Heart left ventricle (tissue), 16 donors: Measurements from ENCODE around the gene AFMID. TPM values are rescaled to one million over a fixed set of nuclear protein-coding genes. Genes with fewer than 3 reads are reported as not detected.
A peak's percentile ranks its signal among the peaks of the same experiment; 100 is the strongest.

ENCODE experiments used
- ATAC-seq, 4 donors: fragments of 200-7000 bp; cut with Tn5 transposase; one replicate each; pipeline ENCODE4 v1.9.1; 2020 to 2022; ENCODE audit warnings: moderate library complexity in 4 of 4, mild to moderate bottlenecking in 3 of 4, moderate number of reproducible peaks in 1 of 4
- DNase-seq, 5 donors: peaks; one replicate each; pipeline ENCODE4 v3.0.0-alpha.2; 2020
- H3K27ac ChIP-seq, 12 donors: fragments of 200-600 bp; sonication (generic) in 4 of 12; one replicate each; pipeline versions ENCODE4 v1.5.0 to v1.8.0; 2016 to 2022; ENCODE audit warnings: mild to moderate bottlenecking in 2 of 12
- H3K27me3 ChIP-seq, 9 donors: fragments of 200-600 bp; sonication (generic) in 2 of 9; one replicate each; pipeline versions ENCODE4 v1.5.1 to v1.8.0; 2016 to 2022; ENCODE audit warnings: mild to moderate bottlenecking in 3 of 9
- H3K36me3 ChIP-seq, 9 donors: fragments of 200-600 bp; sonication (generic) in 2 of 9; one replicate each; pipeline versions ENCODE4 v1.5.0 to v1.8.0; 2018 to 2022; ENCODE audit warnings: mild to moderate bottlenecking in 2 of 9
- H3K4me1 ChIP-seq, 12 donors: fragments of 200-600 bp; sonication (generic) in 4 of 12; one replicate each; pipeline versions ENCODE4 v1.5.0 to v1.8.0; 2016 to 2022; ENCODE audit warnings: mild to moderate bottlenecking in 3 of 12
- H3K4me3 ChIP-seq, 12 donors: fragments of 200-600 bp; sonication (generic) in 4 of 12; one replicate each; pipeline versions ENCODE4 v1.5.0 to v1.8.0; 2017 to 2022; ENCODE audit warnings: mild to moderate bottlenecking in 9 of 12, moderate library complexity in 4 of 12
- H3K9me3 ChIP-seq, 12 donors: fragments of 200-600 bp; sonication (generic) in 4 of 12; one replicate each; pipeline versions ENCODE4 v1.5.0 to v1.8.0; 2016 to 2022; ENCODE audit warnings: mild to moderate bottlenecking in 1 of 12
- POLR2A ChIP-seq, 2 donors: fragments of 450-650 bp; IDR thresholded peaks; one replicate each; pipeline ENCODE4 v1.6.1; 2017; ENCODE audit warnings: antibody characterized with exemption in 2 of 2, mild to moderate bottlenecking in 2 of 2, moderate library complexity in 2 of 2
- WGBS, 4 donors: extraction: QIAGEN DNeasy Blood & Tissue Kit in 2 of 4; methylation state at CpG; one replicate each; pipeline versions ENCODE4 v1.1.5 to v1.1.7; 2013 to 2018; 5-methylcytosine and 5-hydroxymethylcytosine counted together
- intact Hi-C, 10 donors: fragments of 100-400 bp; cut with DNase I; formaldehyde crosslinking; loops; one replicate each; pipeline versions ENCODE4 v1.11.1 to v1.14.2; 2022
- polyA plus RNA-seq, 2 donors: library from polyadenylated mRNA; stranded (reverse); fragments of 200-250 nt; gene quantifications; one replicate each; pipeline ENCODE4 v1.2.3, GENCODE V29; 2013
- total RNA-seq, 9 donors: library from RNA; depleted of rRNA in 2 of 9; stranded (reverse); fragments of >200 nt in 2 of 9; fragmentation: NEBNext Ultra II Directional in 3 of 9; extraction: Animal tissue kit (Norgen Biotek cat#: 25700) in 3 of 9; gene quantifications; one replicate each; pipeline versions ENCODE4 v1.1.0 to v1.2.4, GENCODE V29; 2016 to 2023
- TF ChIP-seq, protein P1 (sequence below), 12 donors: fragments of 200-600 bp; sonication (generic) in 4 of 12; IDR thresholded peaks; one replicate each; pipeline versions ENCODE4 v1.5.0 to v1.8.0; 2018 to 2022; ENCODE audit warnings: antibody characterized with exemption in 12 of 12, mild to moderate bottlenecking in 5 of 12
- donor health status: ischemic (EF 13 %, LVEDD 7.1; RV severe dilation, severe dysfunction).
- donor health status: healthy with polysubstance abuse.
- donor health status: DM: no; HTN: yes; CAD: no.
- donor health status: DM: no; HTN: no; CAD: no.
- donor health status: ischemic (EF 25% LVEDD 6.9; RV normal size, moderate dysfunction).
- donor health status: ischemic (EF 25% LVEDD 5.7; RV mildly dilated, moderate dysfunction).
- donor health status: healthy.
- donor health status: DM: yes; HTN: yes; CAD: no.
- donor health status: ischemic (EF 35%, LVEDD 5.7; RV mildly dilated, moderate dysfunction).
- donor health status: nonischemic (EF 11% LVEDD 7.7; RV severe dilation, severe dysfunction).
- donor health status: DM: yes; HTN: yes; CAD: no.
- donor health status: PGD.
- donor health status: ischemic (EF 29% LVEDD 5.4; RV normal size, mild dysfunction).
- donor health status: nonischemic (EF 23%, LVEDD 6.1; RV moderate dilation, normal function).

AFMID gene
- total and polyA plus RNA-seq, 11 donors: 12.8 to 86.6 (median 30.2) TPM

DNA sequence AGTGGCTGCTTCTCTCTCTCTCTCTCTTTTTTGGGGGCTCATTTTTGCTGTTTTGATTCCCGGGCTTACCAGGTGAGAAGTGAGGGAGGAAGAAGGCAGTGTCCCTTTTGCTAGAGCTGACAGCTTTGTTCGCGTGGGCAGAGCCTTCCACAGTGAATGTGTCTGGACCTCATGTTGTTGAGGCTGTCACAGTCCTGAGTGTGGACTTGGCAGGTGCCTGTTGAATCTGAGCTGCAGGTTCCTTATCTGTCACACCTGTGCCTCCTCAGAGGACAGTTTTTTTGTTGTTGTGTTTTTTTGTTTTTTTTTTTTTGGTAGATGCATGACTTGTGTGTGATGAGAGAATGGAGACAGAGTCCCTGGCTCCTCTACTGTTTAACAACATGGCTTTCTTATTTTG, 36.6 kb downstream of the AFMID start:
- Histone ChIP-seq H3K36me3 (peaks cover 0 to 5% (median 0%) of the 10 kb centered on the region in 9 donors), H3K9me3 (no peaks in the 10 kb centered on the region), H3K4me3 (no peak overlapping the region), H3K4me1 (peaks cover 0 to 11% (median 2%) of the 10 kb centered on the region in 12 donors), H3K27ac (peak overlapping the region in 6 of 12 donors; percentile 13 to 62 (median 56)), H3K27me3 (no peaks in the 10 kb centered on the region)
- DNase-seq: no peak
- intact Hi-C loops: no loop called here
- WGBS, 4 donors: 77 to 85% (median 81%) methylated on average over 3 of the region's 3 CpGs
- TF ChIP-seq, protein P1, sequence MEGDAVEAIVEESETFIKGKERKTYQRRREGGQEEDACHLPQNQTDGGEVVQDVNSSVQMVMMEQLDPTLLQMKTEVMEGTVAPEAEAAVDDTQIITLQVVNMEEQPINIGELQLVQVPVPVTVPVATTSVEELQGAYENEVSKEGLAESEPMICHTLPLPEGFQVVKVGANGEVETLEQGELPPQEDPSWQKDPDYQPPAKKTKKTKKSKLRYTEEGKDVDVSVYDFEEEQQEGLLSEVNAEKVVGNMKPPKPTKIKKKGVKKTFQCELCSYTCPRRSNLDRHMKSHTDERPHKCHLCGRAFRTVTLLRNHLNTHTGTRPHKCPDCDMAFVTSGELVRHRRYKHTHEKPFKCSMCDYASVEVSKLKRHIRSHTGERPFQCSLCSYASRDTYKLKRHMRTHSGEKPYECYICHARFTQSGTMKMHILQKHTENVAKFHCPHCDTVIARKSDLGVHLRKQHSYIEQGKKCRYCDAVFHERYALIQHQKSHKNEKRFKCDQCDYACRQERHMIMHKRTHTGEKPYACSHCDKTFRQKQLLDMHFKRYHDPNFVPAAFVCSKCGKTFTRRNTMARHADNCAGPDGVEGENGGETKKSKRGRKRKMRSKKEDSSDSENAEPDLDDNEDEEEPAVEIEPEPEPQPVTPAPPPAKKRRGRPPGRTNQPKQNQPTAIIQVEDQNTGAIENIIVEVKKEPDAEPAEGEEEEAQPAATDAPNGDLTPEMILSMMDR (IDR thresholded peaks at IDR 0.05): no peak
- TF ChIP-seq POLR2A (IDR thresholded peaks at IDR 0.05): no peak
- ATAC-seq: no peak

DNA sequence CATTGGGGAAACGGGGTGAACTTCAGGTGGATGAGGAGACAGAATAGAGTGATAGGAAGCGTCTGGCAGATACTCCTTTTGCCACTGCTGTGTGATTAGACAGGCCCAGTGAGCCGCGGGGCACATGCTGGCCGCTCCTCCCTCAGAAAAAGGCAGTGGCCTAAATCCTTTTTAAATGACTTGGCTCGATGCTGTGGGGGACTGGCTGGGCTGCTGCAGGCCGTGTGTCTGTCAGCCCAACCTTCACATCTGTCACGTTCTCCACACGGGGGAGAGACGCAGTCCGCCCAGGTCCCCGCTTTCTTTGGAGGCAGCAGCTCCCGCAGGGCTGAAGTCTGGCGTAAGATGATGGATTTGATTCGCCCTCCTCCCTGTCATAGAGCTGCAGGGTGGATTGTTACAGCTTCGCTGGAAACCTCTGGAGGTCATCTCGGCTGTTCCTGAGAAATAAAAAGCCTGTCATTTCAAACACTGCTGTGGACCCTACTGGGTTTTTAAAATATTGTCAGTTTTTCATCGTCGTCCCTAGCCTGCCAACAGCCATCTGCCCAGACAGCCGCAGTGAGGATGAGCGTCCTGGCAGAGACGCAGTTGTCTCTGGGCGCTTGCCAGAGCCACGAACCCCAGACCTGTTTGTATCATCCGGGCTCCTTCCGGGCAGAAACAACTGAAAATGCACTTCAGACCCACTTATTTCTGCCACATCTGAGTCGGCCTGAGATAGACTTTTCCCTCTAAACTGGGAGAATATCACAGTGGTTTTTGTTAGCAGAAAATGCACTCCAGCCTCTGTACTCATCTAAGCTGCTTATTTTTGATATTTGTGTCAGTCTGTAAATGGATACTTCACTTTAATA, 37.3 kb downstream of the AFMID start:
- Histone ChIP-seq H3K27me3 (no peaks in the 10 kb centered on the region), H3K4me1 (peaks cover 0 to 11% (median 2%) of the 10 kb centered on the region in 12 donors), H3K4me3 (no peak overlapping the region), H3K36me3 (peaks cover 0 to 5% (median 0%) of the 10 kb centered on the region in 9 donors), H3K27ac (peak overlapping the region in 1 of 12 donors; percentile 57), H3K9me3 (no peaks in the 10 kb centered on the region)
- intact Hi-C loops: no loop called here
- ATAC-seq (no peak), DNase-seq (no peak)
- WGBS, 4 donors: 84 to 89% (median 86%) methylated on average over 27 of the region's 27 CpGs
- TF ChIP-seq POLR2A (IDR thresholded peaks at IDR 0.05): no peak
- TF ChIP-seq, protein P1 (IDR thresholded peaks at IDR 0.05): no peak

DNA sequence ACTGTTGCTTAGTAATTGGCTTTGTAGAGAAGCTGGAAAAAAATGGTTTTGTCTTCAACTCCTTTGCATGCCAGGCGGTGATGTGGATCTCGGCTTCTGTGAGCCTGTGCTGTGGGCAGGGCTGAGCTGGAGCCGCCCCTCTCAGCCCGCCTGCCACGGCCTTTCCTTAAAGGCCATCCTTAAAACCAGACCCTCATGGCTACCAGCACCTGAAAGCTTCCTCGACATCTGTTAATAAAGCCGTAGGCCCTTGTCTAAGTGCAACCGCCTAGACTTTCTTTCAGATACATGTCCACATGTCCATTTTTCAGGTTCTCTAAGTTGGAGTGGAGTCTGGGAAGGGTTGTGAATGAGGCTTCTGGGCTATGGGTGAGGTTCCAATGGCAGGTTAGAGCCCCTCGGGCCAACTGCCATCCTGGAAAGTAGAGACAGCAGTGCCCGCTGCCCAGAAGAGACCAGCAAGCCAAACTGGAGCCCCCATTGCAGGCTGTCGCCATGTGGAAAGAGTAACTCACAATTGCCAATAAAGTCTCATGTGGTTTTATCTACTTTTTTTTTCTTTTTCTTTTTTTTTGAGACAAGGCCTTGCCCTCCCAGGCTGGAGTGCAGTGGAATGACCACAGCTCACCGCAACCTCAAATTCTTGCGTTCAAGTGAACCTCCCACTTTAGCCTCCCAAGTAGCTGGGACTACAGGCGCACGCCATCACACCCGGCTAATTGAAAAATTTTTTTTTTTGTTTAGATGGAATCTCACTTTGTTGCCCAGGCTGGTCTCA, 38.1 kb downstream of the AFMID start:
- TF ChIP-seq, protein P1 (IDR thresholded peaks at IDR 0.05): no peak
- no peak for TF ChIP-seq POLR2A (IDR thresholded peaks at IDR 0.05)
- no peak for ATAC-seq
- Histone ChIP-seq H3K9me3 (no peaks in the 10 kb centered on the region), H3K27me3 (peaks cover 0 to 7% (median 1%) of the 10 kb centered on the region in 9 donors), H3K4me3 (no peak overlapping the region), H3K36me3 (peaks cover 0 to 5% (median 0%) of the 10 kb centered on the region in 9 donors), H3K27ac (no peak overlapping the region), H3K4me1 (peaks cover 0 to 11% (median 2%) of the 10 kb centered on the region in 12 donors)
- intact Hi-C loops: no loop called here
- DNase-seq: no peak
- WGBS, 4 donors: 95 to 97% (median 96%) methylated on average over 16 of the region's 16 CpGs
